CD14-positive monocyte (primary cell): ENCODE measurements around the gene POT1. TPM values are rescaled to one million over a fixed set of nuclear protein-coding genes. Genes with fewer than 3 reads are reported as not detected.
A peak's percentile ranks its signal among the peaks of the same experiment; 100 is the strongest.

Experiments used
- DNase-seq, 3 donors: peaks; one replicate each; pipeline ENCODE4 v3.0.0-alpha.2; 2011 to 2022
- H2AFZ ChIP-seq: 2 replicates; pipeline ENCODE4 v1.6.0; 2012; ENCODE audit warnings: mild to moderate bottlenecking, low read depth, low read length, inconsistent platforms; ENCODE audit not compliant: insufficient read depth, poor library complexity, severe bottlenecking
- H3K27ac ChIP-seq, 2 donors: 1 replicate in 1 of 2; 2 replicates in 1 of 2; pipeline ENCODE4 v1.5.1; 2012 to 2013; ENCODE audit warnings: low read length in 2 of 2, control low read depth in 1 of 2, inconsistent platforms in 1 of 2, low read depth in 1 of 2, mild to moderate bottlenecking in 1 of 2
- H3K27me3 ChIP-seq, 2 donors: one replicate each; pipeline versions ENCODE4 v1.6.0 to v1.6.1; 2011 to 2013; ENCODE audit warnings: low read length in 2 of 2; ENCODE audit not compliant: control insufficient read depth in 2 of 2, insufficient read depth in 2 of 2
- H3K36me3 ChIP-seq, 2 donors: replicated peaks in 1 of 2; 1 replicate in 1 of 2; 2 replicates in 1 of 2; pipeline versions ENCODE4 v1.5.1 to v1.6.1; 2012 to 2013; ENCODE audit warnings: low read length in 2 of 2, control low read depth in 1 of 2, inconsistent platforms in 1 of 2, mild to moderate bottlenecking in 1 of 2; ENCODE audit not compliant: insufficient read depth in 2 of 2, control insufficient read depth in 1 of 2
- H3K4me1 ChIP-seq, 2 donors: 1 replicate in 1 of 2; 2 replicates in 1 of 2; pipeline versions ENCODE4 v1.5.1 to v1.6.1; 2012 to 2013; ENCODE audit warnings: low read length in 2 of 2, control low read depth in 1 of 2, inconsistent platforms in 1 of 2, mild to moderate bottlenecking in 1 of 2, moderate library complexity in 1 of 2; ENCODE audit not compliant: insufficient read depth in 2 of 2, control insufficient read depth in 1 of 2
- H3K4me2 ChIP-seq: replicated peaks from 2 replicates; pipeline ENCODE3; 2012; ENCODE audit warnings: low read length, moderate library complexity, mild to moderate bottlenecking; ENCODE audit not compliant: poor library complexity, severe bottlenecking; ENCODE audit errors: extremely low read depth
- H3K4me3 ChIP-seq, 3 experiments: fragments of 200-600 bp in 1 of 3; sonication (generic) in 1 of 3; replicated peaks in 1 of 3; 1 replicate in 2 of 3; 2 replicates in 1 of 3; pipeline ENCODE4 v1.5.1; 2011 to 2013; ENCODE audit warnings: low read length in 3 of 3, mild to moderate bottlenecking in 3 of 3, control low read depth in 2 of 3, low read depth in 2 of 3, inconsistent platforms in 1 of 3, moderate library complexity in 1 of 3
- H3K79me2 ChIP-seq: 2 replicates; pipeline ENCODE4 v1.6.0; 2012; ENCODE audit warnings: mild to moderate bottlenecking, control low read depth, inconsistent platforms, low read length, moderate library complexity; ENCODE audit not compliant: insufficient read depth
- H3K9ac ChIP-seq: 2 replicates; pipeline ENCODE4 v1.6.0; 2017; ENCODE audit warnings: low read length, mild to moderate bottlenecking; ENCODE audit not compliant: insufficient read depth, poor library complexity, severe bottlenecking
- H3K9me3 ChIP-seq, 2 donors: replicated peaks in 1 of 2; 1 replicate in 1 of 2; 2 replicates in 1 of 2; pipeline versions ENCODE4 v1.5.1 to v1.6.1; 2012 to 2013; ENCODE audit warnings: low read length in 2 of 2, control low read depth in 1 of 2; ENCODE audit not compliant: control insufficient read depth in 1 of 2, insufficient read depth in 1 of 2
- H4K20me1 ChIP-seq: 2 replicates; pipeline ENCODE4 v1.6.0; 2012; ENCODE audit warnings: mild to moderate bottlenecking, low read length, control low read depth, moderate library complexity; ENCODE audit not compliant: insufficient read depth
- H3K27ac Mint-ChIP-seq, 7 donors: one replicate each; pipeline ENCODE4 v1.8.0; 2020; ENCODE audit warnings: mild to moderate bottlenecking in 7 of 7, mixed read lengths in 7 of 7, moderate library complexity in 6 of 7, inconsistent platforms in 2 of 7
- H3K27me3 Mint-ChIP-seq, 3 donors: one replicate each; pipeline ENCODE4 v1.8.0; 2021 to 2022; ENCODE audit warnings: low read depth in 3 of 3, mild to moderate bottlenecking in 3 of 3, mixed read lengths in 3 of 3, moderate library complexity in 3 of 3, inconsistent platforms in 1 of 3
- H3K36me3 Mint-ChIP-seq, 2 donors: one replicate each; pipeline ENCODE4 v1.8.0; 2020; ENCODE audit warnings: mixed read lengths in 2 of 2, inconsistent platforms in 1 of 2, mild to moderate bottlenecking in 1 of 2
- H3K4me1 Mint-ChIP-seq: one replicate; pipeline ENCODE4 v1.8.0; 2020; ENCODE audit warnings: mild to moderate bottlenecking, mixed read lengths
- H3K4me3 Mint-ChIP-seq, 2 donors: one replicate each; pipeline ENCODE4 v1.8.0; 2020; ENCODE audit warnings: mild to moderate bottlenecking in 2 of 2, mixed read lengths in 2 of 2, moderate library complexity in 1 of 2
- H3K9me3 Mint-ChIP-seq, 7 donors: one replicate each; pipeline ENCODE4 v1.8.0; 2020 to 2022; ENCODE audit warnings: mixed read lengths in 7 of 7, mild to moderate bottlenecking in 6 of 7, moderate library complexity in 6 of 7, inconsistent platforms in 2 of 7
- WGBS: methylation state at CpG from one replicate; pipeline ENCODE4 v1.1.5; 2013; ENCODE audit warnings: missing lambda C conversion rate; ENCODE audit not compliant: insufficient coverage; 5-methylcytosine and 5-hydroxymethylcytosine counted together
- intact Hi-C, 2 donors: fragments of 100-400 bp; cut with micrococcal nuclease; formaldehyde crosslinking; loops; one replicate each; pipeline versions ENCODE4 v1.15.0 to v1.15.1; 2023
- polyA plus RNA-seq, 3 donors: library from polyadenylated mRNA; depleted of rRNA in 1 of 3; unstranded in 2 of 3; stranded (reverse) in 1 of 3; fragments of 300-500 nt in 2 of 3; fragments of >200 nt in 1 of 3; fragmentation: Illumina TruSeq in 2 of 3; gene quantifications; 1 replicate in 2 of 3; 2 replicates in 1 of 3; pipeline ENCODE4 v1.2.3, GENCODE V29; 2012 to 2021
- TF ChIP-seq, protein P1 (sequence below): fragments of 200-600 bp; IDR thresholded peaks from one replicate; pipeline ENCODE4 v1.8.0; 2022; ENCODE audit warnings: antibody characterized with exemption, mild to moderate bottlenecking

POT1 gene
- polyA plus RNA-seq, 3 donors: 6.7 to 12.2 (median 10.4) TPM

GRCh38 chr7:124840435-124840834 is 89.2 kb downstream of the POT1 start:
- Histone ChIP-seq H2AFZ (no peak overlapping the region), H3K9ac (no peak overlapping the region), H3K4me2 (no peak overlapping the region), H3K79me2 (no peaks in the 10 kb centered on the region), H4K20me1 (no peaks in the 10 kb centered on the region), H3K4me1 (peaks cover 4 to 6% of the 10 kb centered on the region in 2 donors), H3K9me3 (no peaks in the 10 kb centered on the region), H3K27me3 (no peaks in the 10 kb centered on the region), H3K36me3 (peaks cover 0 to 18% of the 10 kb centered on the region in 2 donors), H3K4me3 (no peak overlapping the region), H3K27ac (no peak overlapping the region)
- WGBS: no CpG with 5 or more reads among the region's 1 CpG
- intact Hi-C loops: no loop called here
- Mint-ChIP-seq H3K9me3 (no peaks in the 10 kb centered on the region), H3K27ac (no peak overlapping the region), H3K27me3 (no peaks in the 10 kb centered on the region), H3K4me1 (peaks cover 8% of the 10 kb centered on the region), H3K36me3 (peaks cover 14% of the 10 kb centered on the region in 2 donors), H3K4me3 (no peak overlapping the region)
- TF ChIP-seq, protein P1, sequence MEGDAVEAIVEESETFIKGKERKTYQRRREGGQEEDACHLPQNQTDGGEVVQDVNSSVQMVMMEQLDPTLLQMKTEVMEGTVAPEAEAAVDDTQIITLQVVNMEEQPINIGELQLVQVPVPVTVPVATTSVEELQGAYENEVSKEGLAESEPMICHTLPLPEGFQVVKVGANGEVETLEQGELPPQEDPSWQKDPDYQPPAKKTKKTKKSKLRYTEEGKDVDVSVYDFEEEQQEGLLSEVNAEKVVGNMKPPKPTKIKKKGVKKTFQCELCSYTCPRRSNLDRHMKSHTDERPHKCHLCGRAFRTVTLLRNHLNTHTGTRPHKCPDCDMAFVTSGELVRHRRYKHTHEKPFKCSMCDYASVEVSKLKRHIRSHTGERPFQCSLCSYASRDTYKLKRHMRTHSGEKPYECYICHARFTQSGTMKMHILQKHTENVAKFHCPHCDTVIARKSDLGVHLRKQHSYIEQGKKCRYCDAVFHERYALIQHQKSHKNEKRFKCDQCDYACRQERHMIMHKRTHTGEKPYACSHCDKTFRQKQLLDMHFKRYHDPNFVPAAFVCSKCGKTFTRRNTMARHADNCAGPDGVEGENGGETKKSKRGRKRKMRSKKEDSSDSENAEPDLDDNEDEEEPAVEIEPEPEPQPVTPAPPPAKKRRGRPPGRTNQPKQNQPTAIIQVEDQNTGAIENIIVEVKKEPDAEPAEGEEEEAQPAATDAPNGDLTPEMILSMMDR: no peak
- no peak for DNase-seq

DNA sequence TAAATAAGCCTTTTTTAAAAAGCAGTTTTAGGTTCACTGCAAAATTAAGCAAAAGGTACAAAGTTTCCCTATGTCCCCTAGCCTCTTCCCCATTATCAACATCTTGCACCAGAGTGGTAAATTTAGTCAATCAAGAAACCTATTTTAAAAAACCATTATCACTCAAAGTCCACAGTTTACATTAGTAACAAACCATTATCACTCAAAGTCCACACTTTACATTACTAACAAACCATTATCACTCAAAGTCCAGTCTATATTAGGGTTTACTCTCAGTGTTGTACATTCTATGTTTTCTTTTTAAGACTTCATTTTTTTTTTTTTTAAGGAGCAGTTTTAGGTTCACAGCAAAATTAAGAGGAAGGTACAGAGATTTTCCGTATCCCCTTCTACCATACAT is 89.9 kb downstream of the POT1 start:
- WGBS: no CpG with 5 or more reads among the region's 1 CpG
- DNase-seq: no peak
- Histone ChIP-seq H3K79me2 (no peaks in the 10 kb centered on the region), H3K4me3 (no peak overlapping the region), H3K9me3 (no peaks in the 10 kb centered on the region), H3K4me2 (no peak overlapping the region), H4K20me1 (no peaks in the 10 kb centered on the region), H2AFZ (no peak overlapping the region), H3K36me3 (peaks cover 2 to 19% of the 10 kb centered on the region in 2 donors), H3K4me1 (peaks cover 4 to 6% of the 10 kb centered on the region in 2 donors), H3K27ac (no peak overlapping the region), H3K9ac (no peak overlapping the region), H3K27me3 (no peaks in the 10 kb centered on the region)
- Mint-ChIP-seq H3K4me1 (peaks cover 8% of the 10 kb centered on the region), H3K4me3 (no peak overlapping the region), H3K9me3 (no peaks in the 10 kb centered on the region), H3K36me3 (peaks cover 17 to 18% of the 10 kb centered on the region in 2 donors), H3K27ac (peak overlapping the region in 1 of 7 donors; percentile 27), H3K27me3 (no peaks in the 10 kb centered on the region)
- intact Hi-C loops: no loop called here
- TF ChIP-seq, protein P1: no peak
